Sigmoid colon (tissue), 4 donors: ENCODE data around the gene JAZF1.
"Not testable (repeated sequence)": the region's sequence is repeated elsewhere in the genome, so short reads cannot be mapped to it uniquely, and the experiment has no call there.

Source experiments
- CTCF ChIP-seq, 4 experiments: fragments of 450-650 bp in 3 of 4; fragments of 200-600 bp in 1 of 4; IDR thresholded peaks; one replicate each; pipeline ENCODE4 v1.5.1; 2016 to 2019; ENCODE audit warnings: antibody characterized with exemption in 4 of 4, mild to moderate bottlenecking in 3 of 4, moderate library complexity in 2 of 4
- EP300 ChIP-seq, 4 donors: sonication (generic); formaldehyde crosslinking; IDR thresholded peaks; one replicate each; pipeline ENCODE4 v1.6.1; 2017; ENCODE audit warnings: antibody characterized with exemption in 4 of 4
- POLR2A ChIP-seq, 2 donors: fragments of 450-650 bp; IDR thresholded peaks; one replicate each; pipeline ENCODE4 v1.6.1; 2016; ENCODE audit warnings: antibody characterized with exemption in 2 of 2, mild to moderate bottlenecking in 2 of 2, moderate library complexity in 2 of 2

DNA sequence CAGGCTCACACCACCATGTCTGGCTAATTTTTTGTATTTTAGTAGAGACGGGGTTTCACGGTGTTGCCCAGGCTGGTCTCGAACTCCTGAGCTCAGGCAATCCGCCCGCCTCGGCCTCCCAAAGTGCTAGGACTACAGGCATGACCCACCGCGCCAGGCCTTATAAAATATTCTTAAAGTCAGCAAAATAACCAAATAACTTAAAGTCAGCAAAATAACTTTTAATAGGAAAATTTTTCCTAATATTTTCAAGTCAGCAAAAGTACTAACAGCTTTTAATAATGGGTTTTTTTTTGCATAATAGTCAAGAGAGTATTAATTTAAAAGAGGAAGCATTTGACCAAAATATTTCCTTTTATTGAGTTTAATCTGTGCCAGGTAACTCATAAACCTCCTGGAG is 258.2 kb downstream of the JAZF1 start:
- not testable (repeated sequence) for TF ChIP-seq CTCF, POLR2A, EP300 (IDR thresholded peaks at IDR 0.05)
